Nephron (organoid): ENCODE data around the gene AGRP.

Experiments
- H3K27ac Mint-ChIP-seq, 3 experiments: 2 replicates each; pipeline ENCODE4 v1.8.0; 2020; ENCODE audit warnings: mixed read lengths in 3 of 3, mild to moderate bottlenecking in 2 of 3, moderate library complexity in 1 of 3
- H3K27me3 Mint-ChIP-seq: 2 replicates; pipeline ENCODE4 v1.8.0; 2021; ENCODE audit warnings: low read depth, mild to moderate bottlenecking, moderate library complexity, mixed read lengths
- H3K36me3 Mint-ChIP-seq: 2 replicates; pipeline ENCODE4 v1.8.0; 2020; ENCODE audit warnings: low read depth, mixed read lengths
- H3K4me1 Mint-ChIP-seq: 2 replicates; pipeline ENCODE4 v1.8.0; 2020; ENCODE audit warnings: mixed read lengths
- H3K4me3 Mint-ChIP-seq, 3 experiments: 2 replicates each; pipeline ENCODE4 v1.8.0; 2020; ENCODE audit warnings: mild to moderate bottlenecking in 3 of 3, mixed read lengths in 3 of 3, moderate library complexity in 2 of 3
- H3K9me3 Mint-ChIP-seq: 2 replicates; pipeline ENCODE4 v1.8.0; 2020; ENCODE audit warnings: mixed read lengths
- TF ChIP-seq, protein P1 (sequence below), 3 experiments: fragments of 200-600 bp; sonication (generic); IDR thresholded peaks; one replicate each; pipeline ENCODE4 v1.5.0; 2021; ENCODE audit warnings: antibody characterized with exemption in 3 of 3; ENCODE audit not compliant: unreplicated experiment in 3 of 3

The AGRP gene

DNA sequence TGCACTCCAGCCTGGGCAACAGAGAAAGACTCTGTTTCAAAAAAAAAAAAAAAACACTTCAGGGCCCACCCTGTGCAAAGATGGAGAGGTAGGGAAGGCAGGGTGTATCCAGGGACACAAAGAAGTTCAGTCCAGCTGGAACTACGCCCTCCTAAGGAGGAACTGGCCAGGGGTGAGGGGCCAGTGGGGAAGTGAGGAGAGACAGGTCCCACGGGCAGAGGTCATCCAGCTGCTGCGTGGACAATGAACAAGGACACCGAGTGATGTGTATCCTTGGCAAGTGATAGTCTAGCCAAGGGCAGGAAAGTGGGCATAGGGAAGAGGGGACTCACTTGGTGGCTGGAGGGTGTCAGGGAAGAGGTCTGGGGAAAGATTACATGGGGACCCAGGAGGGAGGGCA lies 35.9 kb upstream of the AGRP start:
- Mint-ChIP-seq H3K36me3 (no peaks in the 10 kb centered on the region), H3K4me1 (peaks cover 12% of the 10 kb centered on the region), H3K27ac (peak overlapping the region; percentile 14 to 95 (median 56)), H3K4me3 (peak overlapping the region; percentile 43 to 75 (median 75)), H3K27me3 (no peaks in the 10 kb centered on the region), H3K9me3 (no peaks in the 10 kb centered on the region)
- TF ChIP-seq, protein P1, sequence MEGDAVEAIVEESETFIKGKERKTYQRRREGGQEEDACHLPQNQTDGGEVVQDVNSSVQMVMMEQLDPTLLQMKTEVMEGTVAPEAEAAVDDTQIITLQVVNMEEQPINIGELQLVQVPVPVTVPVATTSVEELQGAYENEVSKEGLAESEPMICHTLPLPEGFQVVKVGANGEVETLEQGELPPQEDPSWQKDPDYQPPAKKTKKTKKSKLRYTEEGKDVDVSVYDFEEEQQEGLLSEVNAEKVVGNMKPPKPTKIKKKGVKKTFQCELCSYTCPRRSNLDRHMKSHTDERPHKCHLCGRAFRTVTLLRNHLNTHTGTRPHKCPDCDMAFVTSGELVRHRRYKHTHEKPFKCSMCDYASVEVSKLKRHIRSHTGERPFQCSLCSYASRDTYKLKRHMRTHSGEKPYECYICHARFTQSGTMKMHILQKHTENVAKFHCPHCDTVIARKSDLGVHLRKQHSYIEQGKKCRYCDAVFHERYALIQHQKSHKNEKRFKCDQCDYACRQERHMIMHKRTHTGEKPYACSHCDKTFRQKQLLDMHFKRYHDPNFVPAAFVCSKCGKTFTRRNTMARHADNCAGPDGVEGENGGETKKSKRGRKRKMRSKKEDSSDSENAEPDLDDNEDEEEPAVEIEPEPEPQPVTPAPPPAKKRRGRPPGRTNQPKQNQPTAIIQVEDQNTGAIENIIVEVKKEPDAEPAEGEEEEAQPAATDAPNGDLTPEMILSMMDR (IDR thresholded peaks at IDR 0.05; ENCODE audit: unreplicated experiment in 3 of 3) = no peak

DNA sequence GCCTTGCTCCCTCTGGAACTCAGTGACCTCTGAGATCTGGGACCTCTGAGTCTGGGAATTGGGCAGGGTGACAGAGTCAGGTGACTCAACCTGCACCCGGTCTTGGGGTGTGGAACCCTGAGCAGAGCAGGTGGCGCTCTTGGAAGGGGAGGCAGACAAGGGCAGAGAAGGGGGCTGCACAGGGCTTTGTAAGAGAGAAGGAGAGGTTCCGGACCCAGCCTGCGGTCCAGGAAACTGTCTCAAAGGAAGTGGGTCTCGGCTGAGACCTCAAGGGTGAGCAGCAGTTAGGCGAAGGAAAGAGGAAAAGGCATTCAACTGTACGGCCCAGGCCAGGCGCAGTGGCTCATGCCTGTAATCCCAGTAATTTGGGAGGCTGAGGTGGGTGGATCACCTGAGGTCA lies 35.3 kb upstream of the AGRP start:
- no peaks in the 10 kb centered on the region for H3K9me3 Mint-ChIP-seq
- TF ChIP-seq, protein P1 (IDR thresholded peaks at IDR 0.05; ENCODE audit: unreplicated experiment in 3 of 3) = no peak
- H3K4me3 Mint-ChIP-seq = peak overlapping the region; percentile 64 to 75 (median 75)
- H3K27me3 Mint-ChIP-seq = no peaks in the 10 kb centered on the region
- peaks cover 12% of the 10 kb centered on the region for H3K4me1 Mint-ChIP-seq
- no peaks in the 10 kb centered on the region for H3K36me3 Mint-ChIP-seq
- peak overlapping the region; percentile 82 to 95 (median 95) for H3K27ac Mint-ChIP-seq

DNA sequence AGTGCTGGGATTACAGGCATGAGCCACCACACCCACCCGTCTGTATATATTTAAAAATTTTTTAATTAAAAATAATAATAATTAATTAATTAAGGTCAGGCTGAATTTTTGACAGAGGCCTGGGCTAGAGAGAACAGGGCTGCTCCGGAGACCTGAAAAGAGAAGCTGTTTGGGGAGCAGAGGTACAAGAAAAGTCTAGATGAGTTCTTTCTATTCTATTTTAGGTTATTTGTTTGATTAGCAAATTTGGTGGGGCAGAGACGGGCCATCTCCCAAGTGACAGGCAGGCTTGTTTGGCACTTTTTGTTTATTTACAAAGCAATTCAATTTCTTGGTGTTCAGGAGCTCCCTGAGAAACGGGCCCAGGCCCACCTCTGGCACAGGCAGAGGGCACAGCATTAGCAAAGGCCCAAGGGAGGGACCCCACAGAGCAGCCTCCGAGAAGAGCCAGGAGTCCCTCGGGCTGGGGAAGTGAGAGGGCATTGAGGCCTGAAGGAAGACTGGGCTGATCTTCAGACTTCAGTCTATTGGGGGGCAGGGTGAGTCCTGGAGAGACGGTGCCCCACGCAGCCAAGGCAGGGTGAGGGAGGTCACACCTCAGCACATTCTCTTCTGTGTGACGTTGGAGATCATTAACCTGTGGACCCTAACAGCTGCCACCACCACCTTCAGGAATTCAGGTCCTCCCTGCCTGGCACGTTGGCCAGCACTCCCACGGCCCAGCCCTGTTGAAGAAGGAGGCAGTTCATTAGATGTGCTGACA lies 34.5 kb upstream of the AGRP start:
- Mint-ChIP-seq H3K27ac (peak overlapping the region; percentile 82 to 95 (median 95)), H3K36me3 (no peaks in the 10 kb centered on the region), H3K27me3 (no peaks in the 10 kb centered on the region), H3K9me3 (no peaks in the 10 kb centered on the region), H3K4me1 (peaks cover 12% of the 10 kb centered on the region), H3K4me3 (peak overlapping the region; percentile 27 to 75 (median 75))
- TF ChIP-seq, protein P1 (IDR thresholded peaks at IDR 0.05; ENCODE audit: unreplicated experiment in 3 of 3) = no peak

DNA sequence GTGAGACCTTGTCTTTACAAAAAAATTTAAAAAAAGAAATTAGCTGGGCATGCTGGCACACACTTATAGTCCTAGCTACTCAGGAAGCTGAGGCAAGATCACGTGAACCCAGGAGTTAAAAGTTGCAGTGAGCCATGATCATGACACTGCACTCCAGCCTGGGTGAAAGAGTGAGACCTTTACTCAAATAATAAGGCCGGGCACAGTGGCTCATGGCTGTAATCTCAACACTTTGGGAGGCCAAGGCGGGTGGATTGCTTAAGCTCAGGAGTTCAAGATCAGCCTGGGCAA lies 33.8 kb upstream of the AGRP start:
- no peaks in the 10 kb centered on the region for H3K36me3 Mint-ChIP-seq
- H3K9me3 Mint-ChIP-seq = no peaks in the 10 kb centered on the region

DNA sequence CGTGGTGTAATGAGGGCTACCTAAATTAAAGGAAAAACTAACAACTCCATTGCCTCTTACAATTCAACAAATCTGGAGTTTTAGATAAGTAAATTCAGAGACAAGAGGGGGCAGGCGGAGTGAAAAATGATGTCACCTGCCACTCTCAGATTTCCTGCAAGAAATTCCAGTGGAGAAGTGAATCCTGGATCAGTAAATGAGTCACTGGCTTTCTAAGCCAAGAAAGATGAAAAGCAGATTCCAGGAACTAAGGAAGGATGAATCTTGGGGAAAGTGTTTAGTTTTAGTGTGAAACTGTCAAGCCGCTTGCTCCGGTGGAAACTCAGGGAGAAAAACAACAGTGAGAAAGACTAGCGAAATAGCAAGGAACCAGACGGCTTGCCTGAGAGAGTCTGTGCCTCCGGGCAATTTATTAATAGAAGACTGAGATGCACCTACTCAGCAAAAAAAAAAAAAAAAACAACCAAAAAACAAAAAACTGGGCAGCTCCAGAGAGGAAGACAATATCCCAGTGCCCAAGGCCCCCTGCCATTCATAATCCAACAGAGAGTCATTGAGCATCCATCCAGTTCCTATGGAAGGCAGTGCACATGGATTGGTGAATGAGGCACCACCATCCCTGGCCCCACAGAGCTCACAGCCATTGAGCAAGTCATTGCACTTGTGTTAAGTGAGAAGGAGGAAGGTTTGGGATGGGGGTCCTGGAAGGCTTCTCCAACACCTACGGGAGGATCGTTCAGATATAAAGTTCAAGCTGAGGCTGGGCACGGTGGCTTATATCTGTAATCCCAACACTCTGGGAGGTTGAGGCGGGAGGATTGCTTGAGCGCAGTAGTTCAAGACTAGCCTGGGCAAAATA lies 33.2 kb upstream of the AGRP start:
- TF ChIP-seq, protein P1 (IDR thresholded peaks at IDR 0.05; ENCODE audit: unreplicated experiment in 3 of 3) = no peak
- peak overlapping the region; percentile 74 to 96 (median 84) for H3K27ac Mint-ChIP-seq
- no peaks in the 10 kb centered on the region for H3K27me3 Mint-ChIP-seq
- peaks cover 12% of the 10 kb centered on the region for H3K4me1 Mint-ChIP-seq
- H3K9me3 Mint-ChIP-seq = no peaks in the 10 kb centered on the region
- peak overlapping the region in 2 of 3 experiments; percentile 47 to 63 for H3K4me3 Mint-ChIP-seq
- H3K36me3 Mint-ChIP-seq = no peaks in the 10 kb centered on the region

More for the DNA sequence above, 33.8 kb upstream of the AGRP start:
- Mint-ChIP-seq H3K4me3 (no peak overlapping the region), H3K4me1 (peaks cover 12% of the 10 kb centered on the region), H3K27me3 (no peaks in the 10 kb centered on the region), H3K27ac (peak overlapping the region; percentile 74 to 96 (median 84))
- TF ChIP-seq, protein P1 (IDR thresholded peaks at IDR 0.05; ENCODE audit: unreplicated experiment in 3 of 3) = no peak
